Measurements from ENCODE around the gene PPP1CA. TPM values are rescaled to one million over a fixed set of nuclear protein-coding genes. Genes with fewer than 3 reads are reported as not detected.
"Not testable (repeated sequence)": the region's sequence is repeated elsewhere in the genome, so short reads cannot be mapped to it uniquely, and the experiment has no call there.

Gene PPP1CA
- total and polyA plus RNA-seq, 3 donors from 2014 or later: 79.7 to 129 (median 100) TPM

GRCh38 chr11:67429722-67430121 is 28.1 kb upstream of the PPP1CA start:
- no peak overlapping the region for H3K27ac ChIP-seq
- intact Hi-C loops (cut with DNase I; ENCODE audit: low total_unique reads): no loop called here
- H3K27me3 ChIP-seq: no peaks in the 10 kb centered on the region
- H3K4me3 ChIP-seq: no peak overlapping the region
- peaks cover 13% of the 10 kb centered on the region for H3K4me1 ChIP-seq
- H3K36me3 ChIP-seq (ENCODE audit: low read depth, missing control alignments): no peaks in the 10 kb centered on the region
- 82 to 83% methylated on average over 11 of the region's 11 CpGs for WGBS, 2 donors
- DNase-seq: no peak
- TF ChIP-seq POLR2A (IDR thresholded peaks at IDR 0.05) (no peak), CTCF (IDR thresholded peaks at IDR 0.05) (no peak)
- H3K9me3 ChIP-seq: no peaks in the 10 kb centered on the region

GRCh38 chr11:67429038-67429668 is 27.5 kb upstream of the PPP1CA start:
- 43 to 59% methylated on average over 6 to 12 of the region's 12 CpGs for WGBS, 2 donors
- Histone ChIP-seq H3K4me1 (peaks cover 13% of the 10 kb centered on the region), H3K27me3 (no peaks in the 10 kb centered on the region), H3K9me3 (no peaks in the 10 kb centered on the region), H3K4me3 (peak overlapping the region; percentile 78 to 90), H3K27ac (peak overlapping the region; percentile 57 to 88), H3K36me3 (ENCODE audit: low read depth, missing control alignments) (no peaks in the 10 kb centered on the region)
- TF ChIP-seq CTCF (IDR thresholded peaks at IDR 0.05) (no peak), POLR2A (IDR thresholded peaks at IDR 0.05) (no peak)
- DNase-seq: no peak
- intact Hi-C loops (cut with DNase I; ENCODE audit: low total_unique reads): no loop called here

GRCh38 chr11:67428052-67429001 is 26.7 kb upstream of the PPP1CA start, which contains the start of gene RPS6KB2:
RPS6KB2 (plus strand) TSS chr11:67428494; CDS start chr11:67428546, 52 bp downstream.
- intact Hi-C loops (cut with DNase I; ENCODE audit: low total_unique reads): no loop called here
- 0 to 2% methylated on average over 51 to 68 of the region's 68 CpGs for WGBS, 2 donors
- H3K27ac ChIP-seq: peak within 1 kb of the TSS; percentile 74 to 88
- H3K4me3 ChIP-seq: peak within 1 kb of the TSS; percentile 78 to 90
- peak; percentile 99 for DNase-seq
- H3K36me3 ChIP-seq (ENCODE audit: low read depth, missing control alignments): no peaks in the 10 kb centered on the region
- no peaks in the 10 kb centered on the region for H3K27me3 ChIP-seq
- TF ChIP-seq CTCF (IDR thresholded peaks at IDR 0.05) (peak in 1 of 3 experiments; percentile 7), POLR2A (IDR thresholded peaks at IDR 0.05) (no peak)
- H3K4me1 ChIP-seq: peaks cover 13% of the 10 kb centered on the region
- H3K9me3 ChIP-seq: no peaks in the 10 kb centered on the region

- H3K27me3 ChIP-seq; H3K36me3 ChIP-seq (ENCODE audit: low read depth, missing control alignments); DNase-seq; intact Hi-C loops (cut with DNase I; ENCODE audit: low total_unique reads); H3K9me3 ChIP-seq: not testable (repeated sequence)
- 55 to 59% methylated on average over 19 of the region's 19 CpGs for WGBS, 2 donors
- Histone ChIP-seq H3K4me1 (peaks cover 13% of the 10 kb centered on the region), H3K4me3 (peak overlapping the region; percentile 78 to 90), H3K27ac (peak overlapping the region; percentile 74 to 88)
These were observed 25.8 kb upstream of the PPP1CA start for GRCh38 chr11:67427364-67427859.
